CD4-positive, alpha-beta T cell treated with Interleukin-10 for 1 hour (primary cell): ENCODE measurements around the gene NHERF1.

Source experiments
- DNase-seq: peaks from one replicate; pipeline ENCODE4 v3.0.0-alpha.2; 2020

Gene NHERF1

DNA sequence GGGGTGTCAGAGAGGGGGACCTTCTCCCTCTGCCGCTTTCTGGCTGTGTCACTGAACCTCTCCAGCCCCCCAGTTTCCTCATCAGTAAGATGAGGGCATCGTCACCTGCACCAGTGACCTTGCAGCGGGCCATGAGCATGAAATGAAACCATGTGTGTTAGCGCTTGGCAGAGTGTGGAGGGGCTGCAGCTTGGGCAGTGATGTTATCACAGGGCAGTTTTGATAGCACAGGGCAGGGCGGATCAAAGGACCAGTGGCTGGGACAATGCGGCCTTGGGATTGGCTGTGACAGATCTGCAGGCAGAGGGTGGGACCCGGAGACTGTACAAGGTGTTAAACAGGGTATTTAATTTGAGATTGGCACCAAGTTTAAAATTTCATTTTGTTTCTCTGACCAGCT, 66.6 kb downstream of the NHERF1 start:
- DNase-seq: no peak

DNA sequence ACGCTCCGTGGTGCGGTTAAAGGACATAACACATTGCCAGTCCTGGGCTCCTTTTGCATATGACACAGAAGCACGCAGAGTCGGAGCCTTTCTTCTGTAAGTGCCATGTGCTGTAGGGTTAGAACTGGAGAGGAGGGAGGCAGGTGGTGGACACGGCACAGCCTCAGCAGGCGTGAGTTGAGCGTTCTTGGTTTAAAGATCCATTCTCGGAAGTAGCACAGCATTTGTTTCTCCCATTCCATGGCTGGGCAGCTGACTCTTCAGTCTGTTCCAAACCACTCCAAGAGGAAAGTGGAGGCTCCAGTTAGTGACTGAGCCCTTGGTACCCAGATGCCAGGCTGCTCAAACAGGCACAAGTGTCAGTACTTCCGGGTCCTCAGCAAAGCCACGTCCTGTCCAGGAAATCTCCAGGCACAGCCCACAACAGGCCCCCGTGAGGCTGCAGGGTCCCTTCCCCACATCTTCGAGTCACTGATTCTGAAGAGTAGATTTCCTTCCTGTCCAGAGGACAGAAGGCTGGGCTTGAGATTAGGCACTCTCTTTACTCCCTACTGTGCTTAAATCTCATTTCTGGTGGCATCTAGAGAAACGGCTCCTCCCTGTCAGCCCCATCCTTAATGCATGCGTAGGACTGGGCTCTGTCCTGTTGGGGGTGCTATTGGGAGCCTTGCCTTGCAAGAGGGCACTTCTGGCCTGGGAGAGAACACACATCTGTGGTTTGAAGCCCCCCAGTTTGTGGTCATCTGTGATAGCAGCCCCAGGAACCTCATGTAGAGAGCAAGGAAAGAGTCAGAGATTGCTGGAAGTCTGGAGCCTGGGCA, 67.3 kb downstream of the NHERF1 start:
- no peak for DNase-seq

DNA sequence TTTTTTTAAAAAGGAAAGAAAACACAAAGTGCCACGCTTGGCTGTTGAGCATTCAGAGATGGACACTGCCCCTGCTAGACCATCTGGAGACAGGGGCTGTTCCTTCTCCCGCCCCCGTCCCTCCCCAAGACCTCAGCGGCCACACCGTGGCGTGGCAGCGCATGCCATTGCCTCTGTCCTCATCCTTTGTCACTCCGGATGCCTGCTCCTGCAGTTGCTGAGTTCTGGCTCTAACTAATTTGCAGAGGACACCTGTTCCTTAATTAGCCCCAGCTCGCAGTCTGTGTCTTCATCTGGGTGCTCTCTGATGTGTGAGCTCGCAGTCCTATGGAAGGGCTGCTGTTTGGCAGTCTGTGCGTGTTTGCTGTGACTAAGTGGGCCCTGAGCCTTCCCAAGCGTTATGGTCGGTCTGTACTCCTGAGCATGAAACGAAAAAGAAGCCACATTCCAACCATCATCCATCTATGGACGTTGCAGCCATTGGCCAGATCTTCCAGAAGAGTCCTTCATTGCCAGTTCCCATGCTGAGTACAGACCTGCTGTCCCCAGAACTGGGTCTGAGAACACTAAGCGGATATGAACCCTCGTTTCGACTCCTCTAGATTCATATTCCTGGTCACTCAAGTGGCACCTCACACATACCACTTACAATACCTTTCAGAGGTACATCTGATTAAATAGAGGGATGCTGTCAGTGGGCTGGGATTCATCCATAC, 68.6 kb downstream of the NHERF1 start:
- no peak for DNase-seq

DNA sequence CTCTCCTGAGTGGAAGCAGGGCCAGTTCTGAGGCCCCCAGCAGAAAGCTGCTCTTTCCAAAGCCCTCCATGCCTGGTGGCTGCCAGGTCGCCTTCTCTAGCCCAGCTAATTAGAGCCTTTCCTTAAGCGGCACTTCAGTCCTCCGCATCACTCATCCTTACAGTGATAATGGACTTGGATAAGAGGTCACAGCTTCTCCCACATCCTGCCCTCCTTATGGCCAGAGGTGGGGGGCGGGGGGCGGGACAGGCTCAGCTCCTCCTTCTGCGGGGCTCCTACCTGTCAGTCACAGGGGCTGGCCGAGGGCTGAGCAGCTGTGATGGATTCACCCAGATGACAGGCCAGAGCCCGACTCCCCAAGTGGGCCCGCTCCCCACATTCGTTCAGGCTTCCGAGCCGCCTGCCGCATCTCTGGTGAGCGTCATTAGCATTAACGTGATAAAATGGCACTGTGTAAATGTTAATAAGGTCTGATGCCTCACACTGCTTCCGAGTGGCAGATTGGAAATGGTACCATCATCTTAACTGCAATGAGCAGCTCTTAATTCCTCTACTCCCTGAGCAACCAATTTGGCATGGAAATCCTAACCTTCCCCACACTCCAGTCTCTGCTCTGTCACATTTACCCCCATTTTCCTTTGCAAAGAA, 70.0 kb downstream of the NHERF1 start:
- DNase-seq: no peak
